SK-N-MC (cell line): ENCODE data around the gene AJAP1.

ENCODE experiments used
- EZH2 ChIP-seq: fragments of 200-600 bp; sonication (generic); IDR thresholded peaks from one replicate; pipeline ENCODE4 v1.6.1; 2017; ENCODE audit warnings: antibody characterized with exemption
- POLR2AphosphoS5 ChIP-seq: IDR thresholded peaks from 2 replicates; pipeline ENCODE4 v1.6.1; 2012; ENCODE audit warnings: mild to moderate bottlenecking, low read depth, low read length, borderline replicate concordance

DNA sequence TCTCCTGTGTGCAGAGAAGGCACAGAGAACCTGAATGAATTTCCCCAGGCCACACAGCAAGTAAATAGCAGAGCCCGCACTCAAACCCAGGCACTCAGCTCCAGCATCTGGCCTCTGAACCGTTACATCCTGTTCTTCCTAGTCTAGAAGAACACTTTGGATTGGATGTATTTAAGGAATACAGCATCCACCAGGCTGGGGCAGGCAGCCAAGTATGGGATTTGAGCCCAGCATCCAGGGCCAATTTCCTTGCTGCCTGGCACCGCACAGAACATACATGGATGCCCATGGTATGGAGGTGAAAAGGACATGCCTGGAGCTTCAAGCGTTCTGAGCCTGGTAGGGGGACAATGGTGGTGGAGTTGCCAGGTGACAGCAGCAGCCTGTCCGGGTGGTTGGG, 9.7 kb downstream of the AJAP1 start:
- TF ChIP-seq POLR2AphosphoS5 (no peak), EZH2 (no peak)
